ENCODE measurements around the gene PRAMEF8.
"Not testable (repeated sequence)": the region's sequence is repeated elsewhere in the genome, so short reads cannot be mapped to it uniquely, and the experiment has no call there.

DNA sequence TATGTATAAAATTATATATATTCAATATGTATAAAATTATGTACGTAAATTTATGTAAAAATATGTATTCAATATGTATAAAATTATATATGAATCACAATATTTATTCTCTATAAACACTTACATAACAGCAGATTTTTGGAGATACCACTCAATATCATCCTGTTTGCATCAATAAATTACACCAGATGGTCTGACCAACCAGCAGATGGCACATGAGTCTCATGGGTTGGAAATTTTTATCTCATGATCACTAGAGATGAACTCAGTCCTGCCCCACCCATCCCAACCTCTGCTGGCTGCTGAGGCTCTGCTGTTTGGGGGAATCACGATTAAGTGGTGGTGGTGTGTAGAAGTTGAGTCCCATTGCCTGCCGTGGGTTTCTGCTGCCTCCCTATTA is 5.3 kb downstream of the PRAMEF8 start:
- not testable (repeated sequence) for TF ChIP-seq POLR2A (IDR thresholded peaks at IDR 0.05)
- peak; percentile 15 to 40 (median 25) for TF ChIP-seq CTCF (IDR thresholded peaks at IDR 0.05)
